Gastrocnemius medialis (tissue), 4 donors: ENCODE results near the gene NDUFA13. TPM values are rescaled to one million over a fixed set of nuclear protein-coding genes. Genes with fewer than 3 reads are reported as not detected.

Experiments
- ATAC-seq, 2 donors: fragments of 150-250 bp; one replicate each; pipeline ENCODE4 v1.9.1; 2016
- DNase-seq, 2 donors: peaks; one replicate each; pipeline ENCODE4 v3.0.0-alpha.2; 2019
- H3K27ac ChIP-seq, 4 donors: fragments of 200-600 bp; sonication (generic); 1 replicate in 1 of 4; 2 replicates in 3 of 4; pipeline ENCODE4 v1.5.1; 2016 to 2018; ENCODE audit warnings: mild to moderate bottlenecking in 2 of 4, moderate library complexity in 1 of 4
- H3K27me3 ChIP-seq, 3 donors: fragments of 200-600 bp; sonication (generic) in 2 of 3; 1 replicate in 1 of 3; 2 replicates in 2 of 3; pipeline versions ENCODE4 v1.5.1 to v1.6.0; 2016 to 2019; ENCODE audit warnings: mild to moderate bottlenecking in 1 of 3, moderate library complexity in 1 of 3
- H3K36me3 ChIP-seq, 2 donors: fragments of 200-600 bp; sonication (generic) in 1 of 2; one replicate each; pipeline ENCODE4 v1.5.1; 2017 to 2018
- H3K4me1 ChIP-seq, 2 donors: fragments of 200-600 bp; sonication (generic) in 1 of 2; one replicate each; pipeline ENCODE4 v1.5.1; 2016 to 2017; ENCODE audit warnings: mild to moderate bottlenecking in 2 of 2
- H3K4me3 ChIP-seq, 4 donors: fragments of 200-600 bp; sonication (generic) in 3 of 4; 1 replicate in 1 of 4; 2 replicates in 3 of 4; pipeline ENCODE4 v1.5.1; 2016 to 2019; ENCODE audit warnings: mild to moderate bottlenecking in 2 of 4
- H3K9me3 ChIP-seq, 3 donors: fragments of 200-600 bp; sonication (generic) in 2 of 3; 1 replicate in 1 of 3; 2 replicates in 2 of 3; pipeline ENCODE4 v1.5.1; 2016 to 2019
- CTCF ChIP-seq, 5 experiments: fragments of 450-650 bp in 3 of 5; fragments of 200-600 bp in 2 of 5; sonication (generic) in 2 of 5; IDR thresholded peaks in 4 of 5; conservative IDR thresholded peaks in 1 of 5; 1 replicate in 4 of 5; 2 replicates in 1 of 5; pipeline ENCODE4 v1.5.1; 2016 to 2019; ENCODE audit warnings: antibody characterized with exemption in 5 of 5, mild to moderate bottlenecking in 3 of 5, moderate library complexity in 3 of 5
- POLR2A ChIP-seq, 2 donors: fragments of 450-650 bp; IDR thresholded peaks; one replicate each; pipeline ENCODE4 v1.6.1; 2017; ENCODE audit warnings: antibody characterized with exemption in 2 of 2, mild to moderate bottlenecking in 2 of 2, moderate library complexity in 2 of 2
- in situ Hi-C, 4 donors: fragments of 200-750 bp; cut with MboI; loops; one replicate each; pipeline versions ENCODE4 v1.15.0 to v1.8.0; 2017; ENCODE audit warnings: low sequenced_read_pairs in 4 of 4
- intact Hi-C: fragments of 100-400 bp; cut with DNase I; formaldehyde crosslinking; loops from one replicate; pipeline ENCODE4 v1.15.1; 2023; ENCODE audit warnings: low total_unique reads
- total RNA-seq, 4 donors: library from RNA; depleted of rRNA; stranded (reverse); fragments of >200 nt; gene quantifications; one replicate each; pipeline versions ENCODE4 v1.1.0 to v1.2.3, GENCODE V29; 2016

NDUFA13 gene
- total RNA-seq, 4 donors from 2014 or later: 41.8 to 201 (median 50.5) TPM

GRCh38 chr19:19549804-19550464, 33.9 kb downstream of the NDUFA13 start:
- Histone ChIP-seq H3K9me3 (no peaks in the 10 kb centered on the region), H3K4me1 (no peaks in the 10 kb centered on the region), H3K36me3 (no peaks in the 10 kb centered on the region), H3K27me3 (peaks cover 22 to 30% (median 27%) of the 10 kb centered on the region in 3 donors), H3K4me3 (no peak overlapping the region), H3K27ac (no peak overlapping the region)
- DNase-seq (no peak), ATAC-seq (no peak)
- intact Hi-C loops: no loop called here
- no peak for TF ChIP-seq POLR2A (IDR thresholded peaks at IDR 0.05)
- no peak for TF ChIP-seq CTCF (IDR thresholded peaks at IDR 0.05 in 4 of 5, conservative IDR thresholded peaks at IDR 0.05 in 1 of 5)
- in situ Hi-C loops: loop anchor here in 3 of 4 donors (25.0 kb wide), 2 partner anchors 387 to 412 kb away; no protein-coding TSS in a partner anchor

- intact Hi-C loops (no loop called here), in situ Hi-C loops (no loop called here)
- H3K9me3 ChIP-seq: no peaks in the 10 kb centered on the region
- no peak for TF ChIP-seq CTCF (IDR thresholded peaks at IDR 0.05 in 4 of 5, conservative IDR thresholded peaks at IDR 0.05 in 1 of 5)
- no peak for TF ChIP-seq POLR2A (IDR thresholded peaks at IDR 0.05)
- H3K27ac ChIP-seq: no peak overlapping the region
- no peak for DNase-seq
- no peaks in the 10 kb centered on the region for H3K4me1 ChIP-seq
- no peaks in the 10 kb centered on the region for H3K36me3 ChIP-seq
- ATAC-seq: no peak
- H3K4me3 ChIP-seq: no peak overlapping the region
- peaks cover 22 to 30% (median 27%) of the 10 kb centered on the region in 3 donors for H3K27me3 ChIP-seq
Measured at GRCh38 chr19:19550485-19550929, 34.5 kb downstream of the NDUFA13 start.

GRCh38 chr19:19550972-19551852, 35.2 kb downstream of the NDUFA13 start:
- Histone ChIP-seq H3K27me3 (peaks cover 21 to 29% (median 24%) of the 10 kb centered on the region in 3 donors), H3K27ac (no peak overlapping the region), H3K4me3 (no peak overlapping the region), H3K9me3 (no peaks in the 10 kb centered on the region), H3K36me3 (no peaks in the 10 kb centered on the region), H3K4me1 (no peaks in the 10 kb centered on the region)
- intact Hi-C loops: no loop called here
- in situ Hi-C loops: no loop called here
- no peak for ATAC-seq
- no peak for DNase-seq
- TF ChIP-seq CTCF (IDR thresholded peaks at IDR 0.05 in 4 of 5, conservative IDR thresholded peaks at IDR 0.05 in 1 of 5) (no peak), POLR2A (IDR thresholded peaks at IDR 0.05) (no peak)

- no peaks in the 10 kb centered on the region for H3K9me3 ChIP-seq
- intact Hi-C loops (no loop called here), in situ Hi-C loops (no loop called here)
- DNase-seq (no peak), ATAC-seq (no peak)
- H3K4me3 ChIP-seq: no peak overlapping the region
- peaks cover 16 to 23% (median 21%) of the 10 kb centered on the region in 3 donors for H3K27me3 ChIP-seq
- TF ChIP-seq CTCF (IDR thresholded peaks at IDR 0.05 in 4 of 5, conservative IDR thresholded peaks at IDR 0.05 in 1 of 5) (no peak), POLR2A (IDR thresholded peaks at IDR 0.05) (no peak)
- H3K36me3 ChIP-seq: no peaks in the 10 kb centered on the region
- no peak overlapping the region for H3K27ac ChIP-seq
- no peaks in the 10 kb centered on the region for H3K4me1 ChIP-seq
Measured at GRCh38 chr19:19551853-19552192, 35.8 kb downstream of the NDUFA13 start.
